ENCODE measurements around the gene SGCA. TPM values are rescaled to one million over a fixed set of nuclear protein-coding genes. Genes with fewer than 3 reads are reported as not detected.

Gene SGCA
- total RNA-seq, 2 experiments from 2014 or later = 0.30 TPM; not detected in 1

DNA sequence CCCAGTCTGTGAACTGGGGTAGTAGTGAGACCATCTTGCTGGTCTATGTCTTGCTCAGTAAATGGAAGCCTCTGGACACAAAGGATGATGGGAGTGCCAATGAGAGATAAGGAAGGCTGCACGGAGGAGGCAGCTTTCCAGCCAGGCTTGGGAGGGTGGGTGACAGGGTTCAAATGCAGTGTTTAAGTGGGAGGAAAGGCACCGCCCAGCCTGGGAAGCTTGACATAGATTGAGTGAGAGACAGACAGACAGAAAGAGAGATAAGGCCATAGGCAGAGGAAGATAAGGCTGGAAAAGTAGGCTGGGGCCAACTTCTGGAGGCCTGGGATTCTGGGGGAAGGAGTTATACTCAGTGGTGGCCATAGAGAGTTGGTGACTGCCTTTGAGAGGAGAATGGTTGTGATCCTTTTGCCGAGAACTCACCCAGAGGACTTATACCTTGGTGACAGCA, 42.8 kb downstream of the SGCA start:
- ChIA-PET POLR2A (no interaction called here), CTCF (no interaction called here)
- Mint-ChIP-seq H3K4me1 (peaks cover 11% of the 10 kb centered on the region), H3K27me3 (peaks cover 61% of the 10 kb centered on the region), H3K9me3 (no peaks in the 10 kb centered on the region), H3K4me3 (no peak overlapping the region), H3K36me3 (ENCODE audit: low read depth) (no peaks in the 10 kb centered on the region), H3K27ac (no peak overlapping the region)
- DNase-seq = no peak

DNA sequence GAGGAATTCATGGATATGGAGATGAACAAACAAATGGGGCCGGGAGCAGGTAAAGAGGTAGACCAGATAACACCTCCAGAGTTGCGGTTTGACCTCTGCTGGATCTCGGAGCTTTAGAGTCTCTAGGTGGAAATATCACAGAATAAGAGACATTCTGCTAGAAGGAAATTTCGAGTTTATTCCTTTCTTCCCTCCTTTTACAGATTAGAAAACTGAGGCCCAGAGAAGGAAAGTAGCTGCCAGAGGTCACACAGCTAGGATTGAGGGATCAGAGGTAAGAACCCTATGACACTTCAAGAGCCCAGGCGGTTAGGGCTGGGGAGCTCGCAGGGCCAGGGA, 43.3 kb downstream of the SGCA start:
- Mint-ChIP-seq H3K4me3 (no peak overlapping the region), H3K4me1 (peaks cover 11% of the 10 kb centered on the region), H3K27me3 (peaks cover 57% of the 10 kb centered on the region), H3K9me3 (no peaks in the 10 kb centered on the region), H3K27ac (no peak overlapping the region), H3K36me3 (ENCODE audit: low read depth) (no peaks in the 10 kb centered on the region)
- ChIA-PET POLR2A (no interaction called here), CTCF (interaction anchor here (0.8 to 1.1 kb wide), 2 partner anchors 8 to 13 kb away, joined by 3 read pairs; partner anchors contain the start of gene COL1A1)
- no peak for DNase-seq

DNA sequence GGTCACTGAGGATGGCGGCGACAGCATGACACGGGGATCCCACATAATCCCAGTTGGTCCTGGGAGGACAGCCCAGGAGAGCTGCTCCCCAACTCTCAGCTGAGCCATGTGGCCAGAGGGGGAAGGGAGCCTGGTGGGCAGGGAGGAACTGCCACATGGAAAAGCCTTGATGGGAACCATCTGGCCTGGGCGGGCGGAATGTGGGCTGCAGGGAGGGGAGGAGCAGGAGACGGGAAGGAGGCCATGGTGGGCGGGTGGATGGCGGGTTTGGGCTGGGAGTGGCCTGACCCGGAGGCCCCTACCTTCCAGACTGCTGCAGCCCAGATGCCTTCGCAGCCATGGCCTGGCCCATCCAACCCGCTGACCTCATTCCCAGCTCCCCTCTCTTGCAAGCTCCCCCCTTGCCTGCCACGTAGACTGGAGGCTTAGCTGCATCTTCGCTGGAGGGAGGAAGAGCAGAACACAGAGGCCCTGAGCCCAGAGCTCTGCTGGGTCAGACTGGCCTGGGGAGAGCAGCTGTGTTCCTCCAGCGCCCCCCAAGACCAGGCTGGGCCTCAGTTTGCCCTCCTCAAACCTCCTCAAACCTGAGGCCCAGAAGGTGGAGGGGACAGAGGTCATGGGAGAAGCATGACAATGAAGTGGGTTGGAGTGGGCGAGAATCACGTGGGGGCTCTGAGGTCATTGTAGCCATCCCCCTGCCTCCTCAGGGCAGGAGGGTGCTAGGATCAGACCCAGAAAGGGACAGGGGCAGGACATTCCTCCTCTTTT, 43.9 kb downstream of the SGCA start:
- ChIA-PET CTCF (interaction anchor here (0.8 to 1.1 kb wide), 2 partner anchors 9 to 13 kb away, joined by 3 read pairs; partner anchors contain the start of gene COL1A1), POLR2A (no interaction called here)
- Mint-ChIP-seq H3K4me1 (peaks cover 11% of the 10 kb centered on the region), H3K27me3 (peaks cover 62% of the 10 kb centered on the region), H3K9me3 (no peaks in the 10 kb centered on the region), H3K4me3 (no peak overlapping the region), H3K36me3 (ENCODE audit: low read depth) (no peaks in the 10 kb centered on the region), H3K27ac (no peak overlapping the region)
- no peak for DNase-seq

DNA sequence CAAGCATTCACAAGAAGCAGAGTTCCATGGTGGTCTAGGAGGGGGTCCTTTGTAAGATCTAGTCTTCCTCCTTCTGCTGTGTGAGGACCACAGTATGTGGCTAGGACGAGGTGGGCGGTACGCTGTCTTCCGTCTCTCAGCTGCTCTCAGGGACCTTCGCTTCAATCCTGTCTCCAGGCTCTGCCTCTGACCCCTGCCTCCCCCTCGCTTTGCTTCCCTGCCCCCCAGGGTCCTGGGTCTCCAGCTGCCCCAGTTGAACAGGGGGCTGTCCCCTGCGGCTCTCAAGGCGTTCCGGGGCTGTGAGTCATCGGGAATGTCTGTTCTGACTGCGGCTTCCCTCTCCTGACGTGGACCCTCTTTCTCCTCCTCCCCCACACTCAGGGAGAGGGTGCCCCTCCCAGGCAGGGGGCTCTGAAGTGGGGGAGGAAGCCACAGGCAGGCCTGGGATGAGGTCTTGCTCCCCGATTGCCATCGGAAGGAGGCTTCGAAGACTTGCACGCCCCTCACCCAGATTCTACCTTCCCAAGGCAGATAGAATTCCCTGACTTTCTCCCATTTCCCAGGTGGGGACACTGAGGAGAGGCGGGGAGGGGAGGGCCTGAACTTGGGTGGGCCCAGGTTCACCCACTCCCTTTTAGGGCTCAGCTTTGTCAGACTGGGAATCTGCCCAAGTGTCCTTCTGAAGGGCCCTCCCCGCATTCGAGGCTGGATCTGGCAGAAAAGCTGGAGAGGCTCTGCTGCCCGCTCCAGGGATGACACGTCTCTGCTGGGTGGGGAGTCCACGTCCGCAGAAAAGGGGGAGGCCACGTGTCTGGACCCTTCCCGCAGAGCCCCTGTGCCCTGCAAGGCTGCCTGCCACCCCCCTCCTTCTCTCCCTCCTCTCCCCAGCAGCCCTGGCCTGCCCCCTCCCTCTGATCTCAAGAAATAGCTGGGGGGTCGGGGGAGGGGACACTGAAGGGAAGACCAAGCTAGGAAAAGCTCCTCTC, 44.7 kb downstream of the SGCA start:
- no peaks in the 10 kb centered on the region for H3K36me3 Mint-ChIP-seq (ENCODE audit: low read depth)
- DNase-seq = no peak
- peaks cover 60% of the 10 kb centered on the region for H3K27me3 Mint-ChIP-seq
- ChIA-PET CTCF (interaction anchor here (1.1 kb wide), 1 partner anchor 14 kb away, joined by 3 read pairs; no protein-coding TSS in a partner anchor), POLR2A (no interaction called here)
- peaks cover 11% of the 10 kb centered on the region for H3K4me1 Mint-ChIP-seq
- no peaks in the 10 kb centered on the region for H3K9me3 Mint-ChIP-seq
- H3K4me3 Mint-ChIP-seq = no peak overlapping the region
- no peak overlapping the region for H3K27ac Mint-ChIP-seq

DNA sequence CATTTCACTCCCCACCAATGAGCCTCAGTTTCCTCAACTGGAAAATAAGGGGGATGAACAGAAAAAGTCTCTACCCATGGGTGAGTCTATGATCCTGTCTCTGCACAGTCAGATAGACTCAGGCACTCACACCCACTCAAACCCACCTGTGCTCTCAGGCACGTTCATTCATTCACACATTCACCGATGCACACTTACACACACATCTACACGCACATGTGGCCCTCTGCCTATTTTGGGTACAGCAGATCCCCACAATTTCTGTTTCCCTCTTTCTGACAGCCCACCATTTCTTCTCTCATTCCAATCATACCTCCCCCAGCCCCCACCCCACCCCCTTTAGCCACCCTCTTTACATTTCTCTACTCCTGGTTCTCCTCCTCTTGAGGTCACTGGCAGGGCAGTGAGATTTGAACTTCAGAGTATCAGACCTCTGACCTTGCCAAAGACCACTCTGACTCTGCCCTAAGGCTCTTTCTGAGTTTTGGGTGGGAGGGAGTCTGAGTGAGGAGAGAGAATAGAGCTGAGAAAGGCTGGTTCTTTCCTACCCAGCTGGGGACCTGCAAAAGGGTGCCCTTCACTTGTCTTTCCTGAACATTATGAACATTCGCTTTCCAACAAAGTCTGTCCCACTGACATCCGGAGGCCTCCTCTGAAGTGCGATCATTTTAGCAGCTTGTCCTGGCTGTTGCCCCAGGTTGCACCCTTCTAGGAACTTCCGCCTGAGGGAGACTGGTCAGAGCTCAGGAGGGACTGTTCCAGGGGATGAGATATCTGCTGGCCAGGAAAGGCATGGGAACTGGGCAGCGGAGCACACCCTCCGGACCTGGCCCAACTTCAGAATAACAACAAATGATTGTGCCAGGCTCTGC, 45.7 kb downstream of the SGCA start:
- ChIA-PET POLR2A (no interaction called here), CTCF (interaction anchor here (1.2 to 2.2 kb wide), 4 partner anchors 9 to 117 kb away, joined by 3 to 15 read pairs (median 4); partner anchors contain the start of genes COL1A1 and PDK2)
- Mint-ChIP-seq H3K4me3 (no peak overlapping the region), H3K9me3 (no peaks in the 10 kb centered on the region), H3K36me3 (ENCODE audit: low read depth) (no peaks in the 10 kb centered on the region), H3K27me3 (peaks cover 56% of the 10 kb centered on the region), H3K4me1 (peaks cover 11% of the 10 kb centered on the region), H3K27ac (no peak overlapping the region)
- DNase-seq = no peak

DNA sequence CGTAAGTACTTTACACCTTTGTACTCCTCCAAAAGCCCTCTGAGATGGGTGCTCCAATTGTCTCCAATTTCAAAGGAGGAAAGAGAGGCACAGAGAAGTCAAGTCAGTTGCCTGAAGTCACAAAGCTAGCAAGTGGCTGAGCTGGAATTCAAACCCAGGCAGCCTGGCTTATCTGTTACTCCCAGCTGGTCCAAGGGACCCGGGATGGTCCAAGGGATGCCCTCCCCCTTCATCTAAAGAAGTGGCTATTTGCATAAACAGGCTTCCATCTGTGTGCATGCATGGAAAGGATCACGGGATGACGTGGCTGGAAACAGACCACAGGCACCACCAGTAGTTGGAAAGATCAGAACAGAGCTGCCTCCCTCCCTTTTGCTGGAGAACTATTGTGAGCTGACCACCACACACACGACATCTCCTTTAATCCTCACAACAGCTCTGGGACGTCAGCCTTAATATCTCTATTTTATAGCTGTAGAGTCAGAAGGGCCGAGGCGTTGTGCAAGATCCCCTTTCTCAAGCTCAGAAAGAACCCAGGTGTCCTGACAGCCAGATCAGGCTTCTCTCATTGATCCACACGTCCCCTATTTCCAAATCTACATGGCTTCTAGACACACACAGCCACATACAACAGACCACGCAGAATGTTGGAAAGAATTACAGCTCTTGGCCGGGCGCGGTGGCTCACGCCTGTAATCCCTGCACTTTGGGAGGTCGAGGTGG, 46.5 kb downstream of the SGCA start:
- Mint-ChIP-seq H3K4me1 (peaks cover 11% of the 10 kb centered on the region), H3K27ac (no peak overlapping the region), H3K9me3 (no peaks in the 10 kb centered on the region), H3K36me3 (ENCODE audit: low read depth) (no peaks in the 10 kb centered on the region), H3K27me3 (peaks cover 48% of the 10 kb centered on the region), H3K4me3 (no peak overlapping the region)
- POLR2A ChIA-PET = no interaction called here
- DNase-seq = no peak
- CTCF ChIA-PET = interaction anchor here (1.2 to 2.2 kb wide), 4 partner anchors 10 to 118 kb away, joined by 3 to 15 read pairs (median 4); partner anchors contain the start of genes COL1A1 and PDK2

DNA sequence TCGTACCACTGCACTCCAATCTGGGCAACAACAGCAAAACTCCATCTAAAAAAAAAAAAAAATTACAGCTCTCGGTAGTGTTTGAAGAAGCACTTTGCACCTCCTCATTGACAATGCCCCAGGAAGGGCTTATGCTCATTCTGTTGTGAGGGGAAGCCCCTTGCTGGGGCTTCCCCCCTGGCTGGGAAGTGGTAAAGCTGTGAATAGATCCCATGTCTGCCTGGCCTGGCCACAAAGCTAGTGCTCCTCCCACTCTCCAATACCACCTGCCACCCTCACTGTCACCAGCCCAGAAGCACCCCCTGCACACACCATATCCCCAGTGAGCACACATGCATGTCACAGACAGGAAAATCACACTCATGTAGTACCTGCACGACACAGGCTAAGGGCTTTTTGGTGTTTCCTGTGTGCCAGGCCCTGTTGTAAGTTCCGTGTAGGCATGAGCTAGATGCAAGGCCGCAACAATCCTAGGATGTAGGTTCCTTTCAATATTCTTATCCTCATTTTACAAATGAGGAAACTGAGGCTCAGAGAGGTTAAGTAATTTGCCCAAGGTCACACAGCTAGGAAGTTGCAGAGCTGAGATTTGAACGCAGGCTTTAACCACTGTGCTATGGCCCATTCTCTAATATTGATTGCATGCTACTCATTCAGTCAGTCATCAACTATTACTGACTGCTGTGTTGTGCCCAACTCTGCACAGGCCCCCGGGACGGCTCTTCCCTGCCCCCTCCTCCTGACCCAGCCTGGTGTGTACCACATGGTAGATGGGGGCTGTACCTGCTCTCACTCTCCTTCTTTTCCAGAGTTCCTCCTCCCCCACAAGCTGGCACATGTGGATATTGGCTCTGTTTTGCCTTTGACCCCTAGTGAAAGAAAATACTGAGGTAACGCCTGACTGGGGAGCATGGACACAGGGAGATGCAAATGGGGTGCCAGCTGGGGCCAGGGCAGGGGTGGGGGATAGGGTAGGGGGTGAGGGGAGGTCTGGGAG, 47.5 kb downstream of the SGCA start:
- peaks cover 11% of the 10 kb centered on the region for H3K4me1 Mint-ChIP-seq
- peak; percentile 68 for DNase-seq
- no peak overlapping the region for H3K27ac Mint-ChIP-seq
- no peak overlapping the region for H3K4me3 Mint-ChIP-seq
- H3K36me3 Mint-ChIP-seq (ENCODE audit: low read depth) = no peaks in the 10 kb centered on the region
- no peaks in the 10 kb centered on the region for H3K9me3 Mint-ChIP-seq
- ChIA-PET CTCF (interaction anchor here (1.1 to 2.2 kb wide), 3 partner anchors 13 to 119 kb away, joined by 3 to 15 read pairs (median 3); partner anchors contain the start of genes COL1A1 and PDK2), POLR2A (no interaction called here)
- H3K27me3 Mint-ChIP-seq = peaks cover 41% of the 10 kb centered on the region

DNA sequence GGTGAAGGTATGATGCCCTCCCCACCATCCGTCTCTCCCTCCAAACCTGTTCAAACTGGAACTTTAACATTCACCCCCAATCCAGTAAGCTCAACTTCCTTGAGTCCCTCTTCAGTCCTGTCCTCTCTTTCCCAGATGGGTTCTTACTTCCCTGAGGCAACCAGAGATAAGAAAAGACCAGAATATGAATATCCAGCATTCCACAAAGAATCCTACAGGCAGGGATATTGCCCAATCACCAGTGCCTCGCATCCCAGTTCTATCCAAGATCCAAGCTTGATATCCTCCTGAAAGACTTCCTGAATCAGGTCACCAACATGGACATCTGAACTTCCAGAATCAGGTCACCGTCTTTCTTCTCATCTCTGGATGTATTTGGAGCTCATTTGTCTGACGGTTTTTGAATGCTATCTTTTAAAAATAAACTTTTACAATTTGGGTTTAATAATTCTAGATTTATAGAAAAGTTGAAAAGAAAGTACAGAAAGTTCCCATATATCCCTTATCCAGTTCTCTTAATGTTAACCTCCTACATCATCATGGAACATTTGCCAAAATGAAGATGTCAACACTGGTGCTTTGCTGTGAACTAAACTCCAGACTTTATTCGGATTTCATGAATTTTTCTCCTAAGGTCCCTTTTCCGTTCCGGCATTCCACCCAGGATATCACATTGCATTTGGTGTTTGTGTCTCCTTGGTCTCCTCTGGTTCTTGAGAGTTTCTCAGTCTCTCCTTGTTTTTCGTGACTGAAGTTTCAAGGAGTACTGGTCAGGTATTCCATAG, 49.4 kb downstream of the SGCA start:
- H3K4me1 Mint-ChIP-seq = peaks cover 11% of the 10 kb centered on the region
- H3K4me3 Mint-ChIP-seq = no peak overlapping the region
- CTCF ChIA-PET = interaction anchor here (0.7 to 4.1 kb wide), 4 partner anchors 10 to 82 kb away, joined by 3 to 17 read pairs (median 3); partner anchors contain the start of gene COL1A1
- H3K27ac Mint-ChIP-seq = no peak overlapping the region
- H3K9me3 Mint-ChIP-seq = no peaks in the 10 kb centered on the region
- POLR2A ChIA-PET = interaction anchor here (0.9 kb wide), 1 partner anchor 75 kb away, joined by 3 read pairs; no protein-coding TSS in a partner anchor
- peaks cover 39% of the 10 kb centered on the region for H3K27me3 Mint-ChIP-seq
- no peak for DNase-seq
- H3K36me3 Mint-ChIP-seq (ENCODE audit: low read depth) = no peaks in the 10 kb centered on the region

DNA sequence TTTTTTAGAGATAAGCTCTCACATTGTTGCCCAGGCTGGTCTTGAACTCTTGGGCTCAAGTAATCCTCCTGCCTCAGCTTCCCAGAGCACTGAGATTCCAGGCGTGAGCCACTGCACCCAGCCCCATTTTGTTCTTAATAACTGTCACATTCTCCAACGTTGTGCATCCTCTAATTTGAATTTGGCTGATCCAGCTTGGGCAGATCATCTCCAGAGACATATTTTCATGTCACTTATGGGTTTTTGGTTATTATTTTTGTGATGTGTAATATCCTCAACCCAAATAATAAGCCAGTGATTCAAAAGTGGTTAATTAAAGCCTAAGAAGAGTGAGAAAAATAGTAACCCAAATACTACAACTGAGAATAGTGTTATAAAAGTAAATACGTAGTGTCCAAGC, 51.8 kb downstream of the SGCA start:
- DNase-seq = no peak
- ChIA-PET POLR2A (no interaction called here), CTCF (interaction anchor here (4.1 kb wide), 1 partner anchor 16 kb away, joined by 17 read pairs; the partner anchor contains the start of gene COL1A1)
- H3K4me1 Mint-ChIP-seq = peaks cover 13% of the 10 kb centered on the region
- no peaks in the 10 kb centered on the region for H3K36me3 Mint-ChIP-seq (ENCODE audit: low read depth)
- peaks cover 27% of the 10 kb centered on the region for H3K27me3 Mint-ChIP-seq
- no peak overlapping the region for H3K27ac Mint-ChIP-seq
- H3K4me3 Mint-ChIP-seq = no peak overlapping the region
- no peaks in the 10 kb centered on the region for H3K9me3 Mint-ChIP-seq

DNA sequence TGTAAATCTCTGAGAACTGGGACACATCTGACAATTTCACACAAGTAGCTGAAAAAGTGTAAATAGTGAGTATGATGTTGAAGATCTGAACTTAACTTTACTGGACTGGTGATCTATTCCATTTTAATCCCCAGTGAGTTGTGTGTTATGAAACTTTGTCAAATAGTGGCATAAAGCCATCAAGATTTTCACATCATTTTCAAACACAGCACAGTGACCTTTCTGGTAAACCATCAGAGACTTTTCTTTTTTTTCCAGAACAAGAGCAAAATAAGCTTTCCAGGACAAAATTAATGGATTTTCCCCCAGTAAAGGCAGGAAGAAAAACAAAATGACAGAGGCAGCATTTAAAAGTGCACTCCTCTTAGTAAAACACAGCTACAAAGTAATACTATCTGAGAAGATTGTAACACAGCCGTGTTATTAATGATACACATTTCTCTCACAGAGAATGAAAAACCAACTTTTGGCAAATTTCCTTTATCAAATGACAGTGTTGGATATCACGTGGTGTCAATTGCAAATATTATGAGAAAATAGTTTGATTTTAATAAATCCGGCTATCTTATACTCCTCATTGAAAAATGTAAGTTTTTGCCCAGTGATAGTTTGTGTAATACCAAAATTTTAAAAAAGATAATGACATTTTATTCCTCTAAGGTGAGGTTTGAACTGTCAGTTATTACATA, 52.4 kb downstream of the SGCA start:
- POLR2A ChIA-PET = no interaction called here
- H3K9me3 Mint-ChIP-seq = no peaks in the 10 kb centered on the region
- no peaks in the 10 kb centered on the region for H3K36me3 Mint-ChIP-seq (ENCODE audit: low read depth)
- H3K4me3 Mint-ChIP-seq = no peak overlapping the region
- peaks cover 26% of the 10 kb centered on the region for H3K27me3 Mint-ChIP-seq
- peaks cover 9% of the 10 kb centered on the region for H3K4me1 Mint-ChIP-seq
- DNase-seq = no peak
- no peak overlapping the region for H3K27ac Mint-ChIP-seq
- CTCF ChIA-PET = interaction anchor here (4.1 kb wide), 1 partner anchor 17 kb away, joined by 17 read pairs; the partner anchor contains the start of gene COL1A1
